Stimulated activated CD8-positive, alpha-beta memory T cell treated with anti-CD3 and anti-CD28 coated beads, Interleukin-15, amount 100 ng/mL, for 1 hour (primary cell): ENCODE data around the gene PROZ.
A peak's percentile ranks its signal among the peaks of the same experiment; 100 is the strongest.

ENCODE experiments used
- DNase-seq: peaks from one replicate; pipeline ENCODE4 v3.0.0-alpha.2; 2020; ENCODE audit warnings: low read depth

The PROZ gene

DNA sequence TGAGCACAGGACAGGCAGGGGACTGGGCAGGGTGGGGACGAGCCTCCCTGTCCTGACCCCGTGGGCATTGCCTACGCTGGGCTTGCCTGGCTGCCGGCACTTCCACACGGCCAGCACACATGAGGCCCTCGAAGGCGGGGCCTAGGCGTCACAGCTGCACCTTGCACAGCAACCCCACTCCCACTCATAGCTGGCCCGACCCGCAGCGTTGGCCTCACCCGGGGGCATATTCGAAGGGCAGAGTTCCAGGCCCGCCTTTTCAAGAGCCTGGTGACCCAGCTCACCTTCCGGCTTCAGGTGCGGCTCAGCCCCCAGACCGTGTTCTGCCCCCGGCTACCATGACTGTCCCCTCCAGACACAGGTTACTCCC is 16.9 kb upstream of the PROZ start:
- DNase-seq, result no peak

DNA sequence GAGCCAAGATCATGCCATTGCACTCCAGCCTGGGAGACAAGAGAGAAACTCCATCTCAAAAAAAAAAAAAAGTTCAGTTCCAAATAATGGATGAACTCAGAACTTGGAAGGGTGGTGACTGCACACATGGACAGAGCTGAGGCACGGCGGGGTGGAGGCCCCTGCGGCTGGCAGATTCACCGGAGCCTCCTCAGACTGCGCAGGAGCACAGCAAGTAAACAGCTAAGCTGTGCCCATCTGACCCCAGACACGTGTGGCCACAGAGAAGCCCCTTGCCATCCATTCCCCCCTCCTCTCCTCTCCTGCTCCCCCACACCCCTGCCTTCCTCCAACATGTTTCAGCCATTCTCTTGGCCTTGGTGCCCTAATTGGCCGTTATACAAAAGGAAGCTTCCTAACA is 15.6 kb upstream of the PROZ start:
- DNase-seq, result no peak

DNA sequence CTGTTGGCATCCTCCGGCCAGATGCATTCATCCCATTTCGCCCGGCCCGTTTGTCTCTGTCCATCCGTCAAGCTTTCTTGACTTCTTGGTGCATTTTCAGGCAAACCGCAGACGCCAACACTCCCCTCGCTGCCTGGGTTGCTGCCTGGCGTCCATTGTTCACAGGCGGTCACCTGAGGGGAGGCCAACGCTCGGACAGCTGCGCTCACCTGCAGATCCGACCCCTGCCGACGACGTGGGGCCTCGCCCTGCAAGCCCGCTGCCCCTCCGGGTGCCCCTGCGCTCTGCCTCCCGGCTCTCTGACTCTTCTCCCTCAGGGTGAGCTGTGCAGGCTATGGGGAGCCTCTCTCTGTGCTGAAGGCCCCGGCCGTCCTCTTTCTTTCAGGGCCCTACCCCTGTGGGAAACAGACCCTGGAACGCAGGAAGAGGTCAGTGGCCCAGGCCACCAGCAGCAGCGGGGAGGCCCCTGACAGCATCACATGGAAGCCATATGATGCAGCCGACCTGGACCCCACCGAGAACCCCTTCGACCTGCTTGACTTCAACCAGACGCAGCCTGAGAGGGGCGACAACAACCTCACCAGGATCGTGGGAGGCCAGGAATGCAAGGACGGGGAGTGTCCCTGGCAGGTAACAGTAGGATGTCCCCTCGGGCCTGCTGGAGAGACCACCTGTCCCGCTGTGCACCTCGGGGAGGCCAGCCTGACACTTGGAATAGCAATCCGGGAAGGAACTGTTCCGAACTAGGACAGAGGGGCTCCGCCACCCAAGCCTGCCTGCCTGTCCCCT is 14.8 kb upstream of the PROZ start:
- no peak for DNase-seq

DNA sequence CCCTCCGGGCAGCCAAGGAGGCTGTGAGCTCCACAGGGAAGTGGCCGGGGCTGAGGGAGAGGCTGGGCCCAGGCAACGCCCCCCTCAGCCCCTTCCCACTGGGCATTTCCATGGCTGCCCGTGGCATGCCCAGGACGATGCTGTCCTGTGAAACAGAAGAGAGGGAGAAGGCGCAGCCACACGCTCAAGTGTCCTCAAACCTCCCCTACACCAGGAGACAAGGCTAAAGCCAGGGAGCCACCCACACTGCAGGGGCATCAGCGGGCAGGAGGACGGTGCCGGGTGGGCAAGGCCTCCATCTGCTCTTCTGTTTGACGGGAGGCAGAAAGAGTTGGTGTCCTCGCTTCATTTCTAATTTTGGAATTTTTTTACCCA is 14.2 kb upstream of the PROZ start:
- no peak for DNase-seq

DNA sequence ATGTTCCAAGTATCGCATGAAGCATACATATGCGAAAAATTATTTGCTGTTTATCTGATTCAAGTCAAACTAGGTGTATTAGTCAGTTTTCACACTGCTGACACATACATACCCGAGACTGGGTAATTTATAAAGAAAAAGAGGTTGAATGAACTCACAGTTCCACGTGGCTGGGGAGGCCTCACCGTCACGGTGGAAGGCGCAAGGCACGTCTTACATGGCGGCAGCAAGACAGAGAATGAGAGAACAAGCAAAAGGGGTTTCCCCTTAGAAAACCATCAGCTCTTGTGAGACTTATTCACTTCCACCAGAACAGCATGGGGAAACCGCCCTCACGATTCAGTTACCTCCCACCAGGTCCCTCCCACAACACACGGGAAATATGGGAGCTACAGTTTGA is 13.0 kb upstream of the PROZ start:
- DNase-seq, result no peak

DNA sequence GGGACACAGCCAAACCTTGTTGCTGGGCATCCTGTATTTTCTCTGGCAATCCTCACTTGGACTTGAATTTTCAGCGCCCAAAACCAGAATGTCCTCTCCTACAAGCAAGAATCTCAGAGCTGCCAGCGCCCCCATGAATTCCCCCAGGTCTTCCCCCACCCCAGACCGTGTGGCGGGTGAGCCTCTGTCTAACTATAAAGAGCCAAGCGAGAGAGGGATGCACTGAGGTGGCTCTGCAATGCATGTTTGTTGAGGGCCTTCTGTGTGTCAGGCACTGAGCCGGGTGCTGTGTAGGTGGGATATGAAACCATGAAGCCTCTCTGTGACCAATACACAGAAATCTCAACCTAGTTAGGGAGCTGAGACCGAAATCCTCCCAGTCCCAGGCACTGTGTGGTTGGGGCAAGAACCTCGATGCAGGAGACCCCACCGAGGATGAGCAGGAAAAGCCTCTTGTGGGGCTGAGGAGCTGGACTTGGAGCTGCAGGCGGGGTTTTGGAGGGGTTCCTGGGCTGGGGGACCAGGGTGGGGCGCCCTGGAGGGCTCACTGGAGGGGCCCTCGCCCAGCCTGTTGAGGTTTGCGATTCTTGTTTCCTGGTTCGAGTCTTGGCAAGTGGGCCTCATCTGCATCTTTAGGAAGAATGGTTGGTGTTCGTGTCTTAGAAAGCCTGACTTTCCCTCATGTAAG is 12.4 kb upstream of the PROZ start:
- no peak for DNase-seq

DNA sequence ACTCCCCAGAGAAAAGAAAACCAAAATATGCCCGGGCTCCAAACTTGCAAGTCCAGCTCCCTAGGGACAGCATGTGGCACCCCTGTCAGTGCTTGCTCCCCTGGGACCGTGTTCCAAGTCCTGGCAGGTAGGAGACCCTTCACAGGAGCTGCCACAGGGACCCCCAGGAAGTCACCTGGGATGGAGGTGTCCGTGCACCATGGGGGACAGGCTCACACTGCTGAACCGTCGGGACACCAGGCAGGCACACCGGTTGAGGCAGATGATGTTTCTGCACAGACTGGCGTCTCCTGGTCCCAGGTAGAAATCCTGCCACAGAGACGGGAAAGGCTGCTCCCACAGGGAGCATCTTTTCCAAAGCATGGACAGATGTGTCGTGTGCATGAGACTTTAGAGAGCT is 11.7 kb upstream of the PROZ start:
- DNase-seq, result no peak

DNA sequence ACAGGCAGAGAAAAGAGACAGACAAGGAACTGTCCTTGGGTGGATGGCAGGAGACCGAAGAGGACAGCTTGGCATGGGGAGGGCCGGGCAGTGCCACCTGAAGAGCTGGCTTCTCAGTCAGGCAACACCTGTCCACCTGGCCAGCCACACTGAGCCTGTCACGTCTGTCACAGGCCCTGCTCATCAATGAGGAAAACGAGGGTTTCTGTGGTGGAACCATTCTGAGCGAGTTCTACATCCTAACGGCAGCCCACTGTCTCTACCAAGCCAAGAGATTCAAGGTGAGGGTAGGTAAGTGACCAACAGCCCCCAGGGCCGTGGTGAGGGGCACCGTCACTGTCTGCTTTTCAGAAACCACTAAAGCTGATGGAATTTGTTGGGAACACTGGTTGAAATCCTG is 11.2 kb upstream of the PROZ start:
- no peak for DNase-seq

DNA sequence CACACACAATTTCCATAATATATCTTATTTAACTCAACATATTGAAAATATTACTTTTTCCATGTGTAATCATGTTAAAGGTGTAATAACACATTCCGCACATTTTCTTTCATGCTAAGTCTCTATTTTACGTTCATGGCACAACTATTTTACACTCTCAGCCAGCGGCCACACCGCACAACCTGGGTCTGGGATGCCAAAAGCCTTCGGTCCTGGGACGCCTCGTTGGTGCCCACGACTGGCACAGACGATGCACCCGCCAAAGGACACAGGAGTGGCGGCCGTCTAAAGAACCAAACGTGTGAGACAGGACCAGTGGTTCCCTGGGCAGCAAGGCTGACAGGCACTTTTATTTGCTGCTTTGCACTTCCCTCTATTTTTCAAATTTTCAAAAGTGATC is 10.0 kb upstream of the PROZ start:
- DNase-seq, result no peak

DNA sequence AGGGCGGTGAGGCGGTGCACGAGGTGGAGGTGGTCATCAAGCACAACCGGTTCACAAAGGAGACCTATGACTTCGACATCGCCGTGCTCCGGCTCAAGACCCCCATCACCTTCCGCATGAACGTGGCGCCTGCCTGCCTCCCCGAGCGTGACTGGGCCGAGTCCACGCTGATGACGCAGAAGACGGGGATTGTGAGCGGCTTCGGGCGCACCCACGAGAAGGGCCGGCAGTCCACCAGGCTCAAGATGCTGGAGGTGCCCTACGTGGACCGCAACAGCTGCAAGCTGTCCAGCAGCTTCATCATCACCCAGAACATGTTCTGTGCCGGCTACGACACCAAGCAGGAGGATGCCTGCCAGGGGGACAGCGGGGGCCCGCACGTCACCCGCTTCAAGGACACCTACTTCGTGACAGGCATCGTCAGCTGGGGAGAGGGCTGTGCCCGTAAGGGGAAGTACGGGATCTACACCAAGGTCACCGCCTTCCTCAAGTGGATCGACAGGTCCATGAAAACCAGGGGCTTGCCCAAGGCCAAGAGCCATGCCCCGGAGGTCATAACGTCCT is 9.4 kb upstream of the PROZ start:
- no peak for DNase-seq

DNA sequence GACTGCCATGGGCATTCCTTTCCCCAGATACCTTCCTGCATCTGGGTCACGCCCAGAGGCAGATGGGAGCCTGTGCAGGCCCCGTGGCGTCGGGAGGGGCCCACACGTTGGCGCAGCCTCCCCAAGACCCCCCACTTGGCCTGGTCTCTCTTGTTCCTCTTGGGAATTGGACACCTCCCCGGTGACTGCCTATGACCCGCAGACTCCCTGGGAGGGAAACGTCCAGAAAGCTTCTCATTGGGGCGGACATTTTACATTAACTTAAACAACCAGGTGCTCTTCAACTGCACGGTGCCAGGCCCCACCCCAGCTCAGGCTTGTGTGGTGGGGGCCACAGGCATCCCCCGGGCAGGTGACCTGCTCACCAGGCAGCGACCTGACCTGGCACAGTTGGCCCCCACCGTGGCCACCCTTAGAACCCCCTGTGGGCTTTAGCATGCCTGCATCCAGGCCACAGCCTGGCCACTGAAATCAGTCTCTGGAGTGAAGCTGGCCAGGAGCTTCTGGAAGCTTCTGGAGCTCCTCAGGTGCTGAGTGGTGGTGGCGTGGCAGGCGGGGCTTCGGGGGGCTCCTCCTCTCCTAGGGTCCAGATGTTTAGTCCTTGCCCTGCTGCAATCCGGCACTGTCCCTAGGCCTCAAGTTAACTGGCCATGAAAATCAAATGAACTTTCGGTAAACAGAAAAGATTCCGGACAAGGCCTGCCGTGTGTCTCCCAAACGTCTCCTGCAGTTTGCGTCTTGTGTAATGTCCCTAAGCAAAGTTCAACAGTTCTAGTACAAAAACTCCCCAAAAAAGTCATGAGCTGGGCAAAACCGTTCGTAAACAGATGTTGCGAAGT is 8.5 kb upstream of the PROZ start:
- no peak for DNase-seq

DNA sequence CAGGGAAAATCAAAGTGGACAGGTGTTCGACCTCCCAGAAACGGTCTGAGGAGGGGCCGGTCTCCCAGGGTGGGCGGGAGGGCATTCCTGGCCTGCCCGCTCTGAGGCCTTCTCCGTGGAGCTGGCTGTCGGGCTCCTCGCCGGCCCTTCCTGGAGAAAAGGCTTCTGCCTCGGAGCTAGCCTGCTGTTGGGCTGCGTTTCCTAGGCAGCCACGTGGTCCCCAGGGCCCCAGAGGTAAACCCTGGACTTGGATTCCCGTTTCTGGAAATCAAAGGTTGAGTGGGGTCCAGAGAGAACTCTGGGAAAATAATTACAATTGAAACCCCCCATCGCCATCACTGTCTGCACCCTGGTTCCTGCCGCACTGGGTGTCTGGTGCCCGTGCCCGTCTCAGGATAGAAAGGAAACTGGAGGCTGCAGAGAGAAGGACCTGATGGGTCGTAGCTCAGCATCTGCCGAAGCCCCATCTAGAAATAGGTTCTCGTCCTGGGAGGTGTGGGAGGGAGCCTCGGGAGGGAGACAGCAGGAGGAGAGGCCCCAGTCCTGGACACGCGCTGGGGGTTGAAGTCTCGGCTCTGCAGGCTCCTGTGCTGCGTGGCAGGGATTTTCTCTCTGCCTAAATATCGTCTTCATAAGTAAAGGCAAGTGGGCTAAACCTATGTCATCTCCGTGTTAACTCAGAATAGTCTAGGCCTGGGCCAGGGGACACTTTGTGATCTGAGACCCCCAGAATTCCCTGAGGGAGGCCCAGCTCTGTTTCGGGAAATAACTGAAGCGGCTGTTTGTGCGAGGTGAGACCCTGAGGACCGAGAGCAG is 7.7 kb upstream of the PROZ start:
- no peak for DNase-seq

DNA sequence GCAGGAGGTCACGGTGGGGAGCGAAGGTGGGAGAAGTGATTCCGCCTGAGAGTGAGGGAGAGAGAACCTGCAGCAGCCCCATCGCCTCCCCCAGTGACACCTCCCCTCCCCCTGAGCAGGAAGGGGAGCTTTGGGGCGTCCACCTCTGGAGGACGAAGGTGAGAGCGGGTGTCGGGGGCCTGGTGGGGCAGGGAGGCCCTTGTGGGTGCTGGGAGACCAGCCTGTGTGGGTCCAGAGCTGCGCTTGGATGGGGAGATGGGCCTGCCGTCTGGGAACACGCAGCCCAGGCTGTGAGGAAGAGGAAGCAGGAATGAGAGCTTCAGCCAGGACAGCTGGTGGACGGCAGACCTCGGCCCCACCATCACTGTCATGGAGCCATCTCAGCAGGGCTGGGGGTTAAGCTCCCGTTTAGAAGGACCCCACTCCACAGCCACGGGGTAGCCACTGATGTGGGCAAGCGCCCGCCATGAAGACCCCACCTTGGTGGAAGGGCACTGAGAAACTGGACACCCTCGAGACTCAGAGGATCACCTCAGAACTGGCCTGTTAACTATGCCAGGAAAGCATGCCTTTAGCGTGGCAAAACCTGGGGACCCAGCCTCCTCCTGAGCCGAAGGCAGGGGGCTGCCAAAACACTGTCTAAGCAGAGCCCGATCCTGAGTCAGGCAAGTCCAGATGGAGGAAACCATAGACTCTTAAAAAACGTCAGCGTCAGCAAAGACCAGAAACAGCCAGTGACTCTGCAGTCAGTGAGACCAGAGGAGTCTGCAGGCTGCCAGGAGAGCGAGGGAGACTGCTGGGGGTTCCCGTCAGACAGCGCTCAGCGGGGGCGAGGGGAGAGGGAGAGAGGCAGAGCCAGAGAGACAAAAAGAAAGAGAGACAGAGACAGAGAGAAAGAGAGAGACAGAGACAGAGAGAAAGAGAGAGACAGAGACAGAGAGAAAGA is 6.4 kb upstream of the PROZ start:
- DNase-seq, result no peak

DNA sequence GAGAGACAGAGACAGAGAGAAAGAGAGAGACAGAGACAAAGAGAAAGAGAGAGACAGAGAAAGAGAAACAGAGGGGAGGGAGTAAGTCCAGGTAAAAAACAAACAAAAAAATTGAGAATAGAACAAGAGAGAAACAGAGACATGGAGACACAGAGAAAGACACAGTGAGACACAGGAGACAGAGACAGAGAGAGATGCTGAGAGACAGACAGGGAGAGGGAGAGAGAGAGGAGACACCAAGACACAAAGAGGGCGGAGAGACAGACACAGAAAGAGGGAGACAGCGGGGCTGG is 5.8 kb upstream of the PROZ start:
- DNase-seq, result no peak

DNA sequence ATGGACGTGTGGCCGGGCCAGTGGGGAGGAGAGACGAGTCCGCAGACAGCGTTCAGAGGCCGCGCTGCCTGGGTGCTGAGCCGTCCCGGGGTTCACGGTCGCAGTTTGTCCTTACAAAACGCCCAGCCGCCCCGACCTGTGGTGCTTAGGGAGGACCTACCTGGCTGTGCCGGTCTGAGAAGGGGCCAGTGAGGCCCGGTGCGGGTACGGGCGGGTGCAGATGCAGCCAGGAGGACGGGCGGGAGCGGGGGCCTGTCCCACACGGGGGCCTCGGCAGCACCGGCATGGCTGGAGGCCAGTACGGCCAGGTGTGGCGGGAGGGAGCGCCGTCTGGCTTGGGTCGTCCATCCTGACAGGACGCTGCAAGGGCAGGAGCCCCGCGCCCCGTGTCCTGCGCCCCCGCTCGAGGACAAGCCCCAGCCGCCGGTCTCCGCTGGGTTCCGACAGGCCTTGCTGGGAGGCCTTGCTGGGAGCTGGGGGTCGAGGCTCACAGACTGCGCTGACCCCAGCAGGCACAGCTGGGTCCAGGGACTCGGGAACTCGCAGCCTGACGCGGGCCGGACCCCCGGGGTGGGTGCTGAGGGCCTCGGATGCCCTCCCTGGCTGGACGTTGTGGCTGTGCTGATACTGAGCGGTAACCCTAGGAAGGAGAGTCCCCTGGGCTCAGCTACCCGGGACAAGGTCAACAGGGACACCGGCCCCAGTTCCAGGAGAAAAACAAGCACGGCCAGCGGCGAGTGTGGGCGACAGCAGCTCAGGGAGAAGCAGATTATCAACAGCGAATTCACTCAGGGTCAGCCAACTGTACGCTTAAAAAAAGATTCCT is 5.3 kb upstream of the PROZ start:
- no peak for DNase-seq

DNA sequence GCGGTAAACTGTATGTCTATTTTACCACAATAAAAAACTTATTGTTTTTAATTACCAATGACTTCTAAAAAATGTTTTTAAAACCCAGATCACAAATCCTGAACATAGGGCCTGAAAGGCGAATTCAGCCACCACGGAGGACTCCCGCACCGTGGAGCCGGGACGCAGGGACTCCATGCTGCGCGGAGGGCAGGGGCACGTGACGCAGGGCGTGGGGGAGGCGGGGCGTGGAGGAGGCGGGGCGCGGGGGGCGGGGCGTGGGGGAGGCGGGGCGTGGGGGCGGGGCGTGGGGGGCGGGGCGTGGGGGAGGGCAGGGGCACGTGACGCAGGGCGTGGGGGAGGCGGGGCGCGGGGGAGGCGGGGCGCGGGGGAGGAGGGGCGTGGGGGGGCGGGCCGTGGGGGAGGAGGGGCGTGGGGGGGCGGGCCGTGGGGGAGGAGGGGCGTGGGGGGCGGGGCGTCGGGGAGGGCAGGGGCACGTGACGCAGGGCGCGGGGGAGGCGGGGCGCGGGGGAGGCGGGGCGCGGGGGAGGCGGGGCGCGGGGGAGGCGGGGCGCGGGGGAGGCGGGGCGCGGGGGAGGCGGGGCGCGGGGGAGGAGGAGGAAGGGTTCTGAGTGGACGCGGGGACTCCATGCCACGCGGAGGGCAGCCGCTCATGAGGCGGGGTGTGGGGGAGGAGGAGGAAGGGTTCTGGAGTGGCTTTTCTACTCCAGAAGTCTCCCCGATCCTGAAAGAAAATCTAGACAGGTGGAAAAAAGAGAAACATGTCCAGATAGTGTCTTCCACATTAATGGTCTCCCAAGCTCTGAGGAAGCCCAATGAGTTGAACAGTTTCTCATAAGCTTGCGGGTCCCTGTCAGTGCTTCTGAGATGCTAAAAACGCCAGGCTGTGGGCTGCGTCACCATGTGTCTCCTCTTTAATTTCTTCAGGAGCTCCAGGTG is 4.4 kb upstream of the PROZ start:
- peak; percentile 50 for DNase-seq

DNA sequence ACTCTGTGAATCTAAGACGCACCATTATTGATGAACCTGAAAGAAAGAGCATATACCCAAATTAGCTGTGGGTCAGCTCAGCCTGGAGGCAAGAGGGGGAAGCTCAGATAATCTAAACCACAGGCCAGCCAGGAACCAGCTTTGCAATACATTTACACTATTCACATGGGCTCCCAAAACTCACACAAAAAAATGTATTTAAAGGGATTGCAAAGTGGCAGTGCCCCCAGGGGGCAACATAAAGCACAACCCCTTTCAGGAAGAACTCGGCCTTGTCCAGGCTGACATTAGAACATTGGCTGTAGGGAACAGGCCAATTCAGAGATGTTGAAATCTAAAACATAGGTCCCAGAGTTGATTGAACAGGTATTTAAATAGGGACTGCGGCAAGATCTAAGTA is 3.2 kb upstream of the PROZ start:
- no peak for DNase-seq

DNA sequence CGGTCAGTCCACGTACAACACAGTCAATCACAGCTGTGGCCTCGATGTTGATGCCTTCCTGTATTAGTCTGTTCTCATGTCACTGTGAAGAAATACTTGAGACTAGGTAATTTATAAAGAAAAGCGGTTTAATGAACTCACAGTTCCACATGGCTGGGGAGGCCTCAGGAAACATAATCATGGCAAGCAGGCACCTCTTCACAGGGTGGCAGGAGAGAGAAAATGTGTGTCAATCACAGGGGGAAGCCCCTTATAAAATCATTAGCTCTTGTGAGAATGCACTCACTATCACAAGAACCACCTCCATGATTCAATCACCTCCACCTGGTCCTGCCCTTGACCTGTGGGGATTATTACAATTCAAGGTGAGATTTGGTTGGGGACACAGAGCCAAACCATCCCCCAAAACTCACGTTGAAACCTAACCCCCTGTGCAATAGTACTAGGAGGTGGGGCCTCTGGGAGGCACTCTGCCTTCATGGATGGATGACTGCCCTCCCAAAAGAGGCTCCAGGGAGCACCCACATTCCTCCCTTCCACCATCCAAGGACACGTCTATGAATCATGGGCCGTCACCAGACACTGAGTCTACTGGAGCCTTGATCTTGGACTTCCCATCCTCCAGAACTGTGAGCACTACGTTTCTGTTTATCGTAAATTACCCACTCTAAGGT is 2.3 kb upstream of the PROZ start:
- no peak for DNase-seq
